GM23248 (cell line): ENCODE measurements around the gene LAMA5. TPM values are rescaled to one million over a fixed set of nuclear protein-coding genes. Genes with fewer than 3 reads are reported as not detected.

ENCODE experiments used
- DNase-seq: peaks from one replicate; pipeline ENCODE4 v3.0.0-alpha.2; 2015
- H2AFZ ChIP-seq: fragments of 200-600 bp; sonication (generic); 2 replicates; pipeline ENCODE4 v1.6.1; 2016; ENCODE audit warnings: antibody characterized with exemption
- H3F3A ChIP-seq: fragments of 200-600 bp; sonication (generic); 2 replicates; pipeline ENCODE4 v1.6.1; 2016; ENCODE audit warnings: mild to moderate bottlenecking, antibody characterized with exemption, mixed run types; ENCODE audit not compliant: insufficient read depth
- H3K27ac ChIP-seq: fragments of 200-600 bp; sonication (generic); 2 replicates; pipeline ENCODE4 v1.5.1; 2016; ENCODE audit warnings: mild to moderate bottlenecking
- H3K27me3 ChIP-seq: fragments of 200-600 bp; sonication (generic); replicated peaks from 2 replicates; pipeline ENCODE4 v1.6.1; 2016; ENCODE audit warnings: mild to moderate bottlenecking; ENCODE audit not compliant: insufficient read depth
- H3K36me3 ChIP-seq: fragments of 200-600 bp; sonication (generic); 2 replicates; pipeline ENCODE4 v1.6.1; 2016; ENCODE audit warnings: low read depth, mild to moderate bottlenecking
- H3K4me1 ChIP-seq: fragments of 200-600 bp; sonication (generic); 2 replicates; pipeline ENCODE4 v1.6.1; 2016; ENCODE audit warnings: mild to moderate bottlenecking; ENCODE audit not compliant: insufficient read depth
- H3K4me2 ChIP-seq: fragments of 200-600 bp; sonication (generic); one replicate; pipeline ENCODE4 v1.6.1; 2016; ENCODE audit warnings: mild to moderate bottlenecking; ENCODE audit not compliant: unreplicated experiment
- H3K4me3 ChIP-seq: fragments of 200-600 bp; sonication (generic); 2 replicates; pipeline ENCODE4 v1.5.1; 2016; ENCODE audit warnings: mild to moderate bottlenecking
- H3K79me2 ChIP-seq: fragments of 200-600 bp; sonication (generic); 2 replicates; pipeline ENCODE4 v1.6.1; 2016; ENCODE audit warnings: mild to moderate bottlenecking; ENCODE audit not compliant: insufficient read depth
- H3K9ac ChIP-seq: fragments of 200-600 bp; sonication (generic); 2 replicates; pipeline ENCODE4 v1.6.1; 2016; ENCODE audit warnings: mild to moderate bottlenecking
- H3K9me2 ChIP-seq: fragments of 200-600 bp; sonication (generic); 2 replicates; pipeline ENCODE4 v1.6.1; 2016; ENCODE audit warnings: mixed run types, mild to moderate bottlenecking, moderate library complexity; ENCODE audit not compliant: insufficient read depth
- H3K9me3 ChIP-seq: fragments of 200-600 bp; sonication (generic); one replicate; pipeline ENCODE4 v1.6.1; 2017; ENCODE audit warnings: low read depth
- H4K20me1 ChIP-seq: fragments of 200-600 bp; sonication (generic); 2 replicates; pipeline ENCODE4 v1.6.0; 2016; ENCODE audit not compliant: insufficient read depth
- EZH2 ChIP-seq: fragments of 200-600 bp; sonication (generic); IDR thresholded peaks from 2 replicates; pipeline ENCODE4 v1.6.1; 2018; ENCODE audit warnings: antibody characterized with exemption, mild to moderate bottlenecking; ENCODE audit not compliant: insufficient read depth, poor library complexity, severe bottlenecking
- EZH2phosphoT487 ChIP-seq: fragments of 200-600 bp; sonication (generic); IDR thresholded peaks from 2 replicates; pipeline ENCODE4 v1.6.1; 2018; ENCODE audit warnings: antibody characterized with exemption, moderate library complexity, mild to moderate bottlenecking, low read depth; ENCODE audit not compliant: insufficient read depth
- WGBS, 2 experiments: methylation state at CpG; one replicate each; pipeline ENCODE4 v1.1.6; 2015 to 2017; ENCODE audit warnings: low lambda C conversion rate in 2 of 2, low coverage in 1 of 2; ENCODE audit errors: missing lambda C conversion rate in 2 of 2; 5-methylcytosine and 5-hydroxymethylcytosine counted together
- in situ Hi-C: fragments of 300-500 bp; cut with MboI; formaldehyde crosslinking; loops from 2 replicates; pipeline ENCODE4 v1.15.0; 2020
- microRNA-seq: library from miRNA; unstranded; fragments of <30 nt; microRNA quantifications from one replicate; pipeline ENCODE4, GENCODE V29; 2016; ENCODE audit warnings: borderline number of aligned reads
- polyA plus RNA-seq: library from polyadenylated mRNA; unstranded; fragments of >200 nt; fragmentation: Nextera tagmentation; extraction: Ambion mirVana; gene quantifications from 2 replicates; pipeline ENCODE4 v1.2.1, GENCODE V29; 2016
- total RNA-seq: library from RNA; depleted of rRNA; stranded (reverse); fragments of >200 nt; shearing (Covaris generic); gene quantifications from 2 replicates; pipeline ENCODE4 v1.2.3, GENCODE V29; 2014; rRNA removed

LAMA5 gene
- total and polyA plus RNA-seq, 2 experiments from 2014 or later: 4.5 to 6.0 TPM

DNA sequence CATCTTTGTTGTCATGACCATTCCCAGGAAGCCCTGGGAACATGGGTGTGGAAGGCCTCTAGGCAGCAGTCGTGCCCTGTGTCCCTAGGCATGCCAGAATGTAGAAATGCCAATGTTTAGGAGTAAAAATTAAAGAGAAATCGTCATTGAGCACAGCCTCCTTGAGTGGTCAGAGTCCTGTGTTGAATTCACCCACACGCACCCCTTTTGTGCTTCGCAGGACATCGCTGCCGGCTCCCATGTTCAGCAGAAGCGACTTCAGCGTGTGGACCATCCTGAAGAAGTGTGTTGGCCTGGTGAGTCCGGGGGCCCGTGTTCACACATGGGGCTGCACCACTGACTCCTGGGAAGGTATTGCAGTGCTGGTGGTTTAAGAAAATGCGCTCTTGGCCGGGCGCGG, 103.7 kb downstream of the LAMA5 start:
- TF ChIP-seq EZH2 (no peak), EZH2phosphoT487 (no peak)

DNA sequence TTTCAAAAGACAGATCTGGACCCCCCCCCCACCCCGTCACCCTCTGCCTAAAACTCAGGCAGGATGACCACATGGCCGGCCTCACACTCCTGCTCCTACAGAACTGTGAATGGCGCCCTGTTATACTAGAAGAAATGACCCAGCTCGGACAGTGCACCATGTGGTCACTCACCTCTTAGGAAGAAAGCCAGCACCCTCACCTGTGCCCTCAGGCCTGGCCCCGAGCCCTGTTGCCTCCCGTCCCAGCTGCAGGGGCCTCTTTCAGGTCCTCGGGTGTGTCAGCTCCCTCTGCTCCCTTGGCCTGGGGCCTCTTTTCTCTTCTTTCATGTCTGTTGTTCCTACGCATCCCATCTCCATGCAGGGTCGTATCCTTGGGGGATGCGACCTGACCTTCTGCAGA, 105.0 kb downstream of the LAMA5 start:
- H3K27me3 ChIP-seq: no peaks in the 10 kb centered on the region
- WGBS, 2 experiments: 94% methylated on average over 9 to 10 of the region's 10 CpGs
- TF ChIP-seq EZH2phosphoT487 (no peak), EZH2 (no peak)
- no peak overlapping the region for H3K9ac ChIP-seq
- H3K9me2 ChIP-seq: no peaks in the 10 kb centered on the region
- in situ Hi-C loops: no loop called here
- H3K79me2 ChIP-seq: peaks cover 28% of the 10 kb centered on the region
- H3F3A ChIP-seq: peaks cover 12% of the 10 kb centered on the region
- peaks cover 5% of the 10 kb centered on the region; the same call in 1 of the 2 replicates for H3K36me3 ChIP-seq
- H3K4me1 ChIP-seq: peaks cover 12% of the 10 kb centered on the region
- H3K4me2 ChIP-seq: no peak overlapping the region
- H3K4me3 ChIP-seq: no peak overlapping the region
- no peak overlapping the region for H3K27ac ChIP-seq
- H2AFZ ChIP-seq: no peak overlapping the region
- DNase-seq: no peak
- H3K9me3 ChIP-seq: no peaks in the 10 kb centered on the region
- peaks cover 9% of the 10 kb centered on the region; the same call in 1 of the 2 replicates for H4K20me1 ChIP-seq

More for the DNA sequence above, 103.7 kb downstream of the LAMA5 start:
- no peak overlapping the region for H3K4me3 ChIP-seq
- no peak overlapping the region for H3K4me2 ChIP-seq
- no peak overlapping the region for H2AFZ ChIP-seq
- 0 out of 2 replicates have a peak, but pooled peaks cover 3% of the 10 kb centered on the region for H3F3A ChIP-seq
- H3K9me3 ChIP-seq: no peaks in the 10 kb centered on the region
- in situ Hi-C loops: no loop called here
- no peak for DNase-seq
- H3K4me1 ChIP-seq: peaks cover 6% of the 10 kb centered on the region
- H4K20me1 ChIP-seq: peaks cover 6% of the 10 kb centered on the region; the same call in 1 of the 2 replicates
- H3K9me2 ChIP-seq: no peaks in the 10 kb centered on the region
- peaks cover 5% of the 10 kb centered on the region; the same call in 1 of the 2 replicates for H3K36me3 ChIP-seq
- H3K27ac ChIP-seq: no peak overlapping the region
- H3K79me2 ChIP-seq: peaks cover 24% of the 10 kb centered on the region
- H3K9ac ChIP-seq: no peak overlapping the region
- no peaks in the 10 kb centered on the region for H3K27me3 ChIP-seq
- 86 to 87% methylated on average over 11 to 14 of the region's 14 CpGs for WGBS, 2 experiments

GRCh38 chr20:62259294-62259565, 107.9 kb downstream of the LAMA5 start:
- no peaks in the 10 kb centered on the region for H3K27me3 ChIP-seq
- in situ Hi-C loops: no loop called here
- no peak overlapping the region for H3K4me3 ChIP-seq
- DNase-seq: no peak
- H3K79me2 ChIP-seq: peaks cover 55% of the 10 kb centered on the region
- no peak overlapping the region for H3K4me2 ChIP-seq
- TF ChIP-seq EZH2phosphoT487 (no peak), EZH2 (no peak)
- H3K36me3 ChIP-seq: no peaks in the 10 kb centered on the region
- H3K27ac ChIP-seq: peak overlapping the region; percentile 29; the same call in 1 of the 2 replicates
- no peaks in the 10 kb centered on the region for H3K9me3 ChIP-seq
- H3K4me1 ChIP-seq: peaks cover 12% of the 10 kb centered on the region
- no peak overlapping the region for H3K9ac ChIP-seq
- no peak overlapping the region for H2AFZ ChIP-seq
- H3K9me2 ChIP-seq: no peaks in the 10 kb centered on the region
- peaks cover 12% of the 10 kb centered on the region for H3F3A ChIP-seq
- peaks cover 13% of the 10 kb centered on the region; the same call in 1 of the 2 replicates for H4K20me1 ChIP-seq
- WGBS, 2 experiments: 84 to 85% methylated on average over 8 of the region's 8 CpGs

Small RNA genes lying within 50 kb of the gene (microRNA-seq; reads per million reads assigned to microRNA genes)
- gene MIR4758: not detected

Other genes with a start within 250 kb of the LAMA5 start
- 28.0 and 30.0 TPM in 2 replicates for gene LSM14B, start 244.8 kb downstream of the LAMA5 start, total RNA-seq
- gene LSM14B, start 244.8 kb downstream of the LAMA5 start, polyA plus RNA-seq: 1.0 and 1.3 TPM in 2 replicates
- gene PSMA7, start 223.9 kb downstream of the LAMA5 start, total RNA-seq: 268 and 308 TPM in 2 replicates
- gene PSMA7, start 223.9 kb downstream of the LAMA5 start, polyA plus RNA-seq: 488 and 493 TPM in 2 replicates
- gene SS18L1, start 223.5 kb downstream of the LAMA5 start, total RNA-seq: 7.5 and 8.8 TPM in 2 replicates
- 1.5 and 2.3 TPM in 2 replicates for gene SS18L1, start 223.5 kb downstream of the LAMA5 start, polyA plus RNA-seq
- 20.2 and 30.5 TPM in 2 replicates for gene MTG2, start 184.3 kb downstream of the LAMA5 start, total RNA-seq
- 17.3 and 17.5 TPM in 2 replicates for gene MTG2, start 184.3 kb downstream of the LAMA5 start, polyA plus RNA-seq
- not detected in 2 replicates for gene HRH3, start 147.0 kb downstream of the LAMA5 start, total RNA-seq
- gene HRH3, start 147.0 kb downstream of the LAMA5 start, polyA plus RNA-seq: not detected in 2 replicates
- gene OSBPL2, start 128.8 kb downstream of the LAMA5 start, total RNA-seq: 22.4 and 27.9 TPM in 2 replicates
- 22.2 and 24.8 TPM in 2 replicates for gene OSBPL2, start 128.8 kb downstream of the LAMA5 start, polyA plus RNA-seq
- gene ADRM1, start 64.3 kb downstream of the LAMA5 start, total RNA-seq: 117 and 138 TPM in 2 replicates
- gene ADRM1, start 64.3 kb downstream of the LAMA5 start, polyA plus RNA-seq: 162 and 175 TPM in 2 replicates
- gene RPS21, start 19.8 kb upstream of the LAMA5 start, total RNA-seq: 1,039 and 1,622 TPM in 2 replicates
- gene RPS21, start 19.8 kb upstream of the LAMA5 start, polyA plus RNA-seq: 566 and 639 TPM in 2 replicates
- gene CABLES2, start 40.0 kb upstream of the LAMA5 start, total RNA-seq: 3.0 and 7.3 TPM in 2 replicates
- 0.66 and 0.82 TPM in 2 replicates for gene CABLES2, start 40.0 kb upstream of the LAMA5 start, polyA plus RNA-seq
- gene RBBP8NL, start 60.2 kb upstream of the LAMA5 start, total RNA-seq: not detected in 2 replicates
- not detected in 2 replicates for gene RBBP8NL, start 60.2 kb upstream of the LAMA5 start, polyA plus RNA-seq
- not detected in 2 replicates for gene GATA5, start 108.7 kb upstream of the LAMA5 start, total RNA-seq
- gene GATA5, start 108.7 kb upstream of the LAMA5 start, polyA plus RNA-seq: not detected in 2 replicates